Activated CD4-positive, alpha-beta T cell treated with anti-CD3 and anti-CD28 coated beads for 36 hours (primary cell): ENCODE data around the gene CTSZ. TPM values are rescaled to one million over a fixed set of nuclear protein-coding genes. Genes with fewer than 3 reads are reported as not detected.

Source experiments
- ATAC-seq: fragments of 200-7000 bp; cut with Tn5 transposase; one replicate; pipeline ENCODE4 v1.10.0; 2021; ENCODE audit warnings: mild to moderate bottlenecking, moderate library complexity
- CTCF ChIA-PET: fragments of 350-600 bp; sonication (Branson Sonifier 250); formaldehyde crosslinking; loops from one replicate; lab custom pipeline; 2021; ENCODE audit warnings: antibody characterized with exemption; lab: Charles Lee
- POLR2A ChIA-PET: fragments of 350-600 bp; sonication (Branson Sonifier 250); formaldehyde crosslinking; loops from one replicate; lab custom pipeline; 2021; ENCODE audit warnings: antibody characterized with exemption, inconsistent platforms; lab: Charles Lee
- DNase-seq: peaks from one replicate; pipeline ENCODE4 v3.0.0-alpha.2; 2020
- H3K27ac Mint-ChIP-seq: one replicate; pipeline ENCODE4 v1.8.0; 2021; ENCODE audit warnings: mixed read lengths
- H3K27me3 Mint-ChIP-seq: one replicate; pipeline ENCODE4 v1.8.0; 2021; ENCODE audit warnings: mixed read lengths
- H3K36me3 Mint-ChIP-seq: one replicate; pipeline ENCODE4 v1.8.0; 2021; ENCODE audit warnings: low read depth, mixed read lengths
- H3K4me1 Mint-ChIP-seq: one replicate; pipeline ENCODE4 v1.8.0; 2021; ENCODE audit warnings: mixed read lengths
- H3K4me3 Mint-ChIP-seq: one replicate; pipeline ENCODE4 v1.8.0; 2021; ENCODE audit warnings: mild to moderate bottlenecking, moderate library complexity, mixed read lengths
- H3K9me3 Mint-ChIP-seq: one replicate; pipeline ENCODE4 v1.8.0; 2021; ENCODE audit warnings: low read depth, mixed read lengths
- intact Hi-C, 2 experiments: fragments of 100-400 bp; cut with DNase I in 1 of 2; cut with micrococcal nuclease in 1 of 2; formaldehyde crosslinking; loops; one replicate each; pipeline versions ENCODE4 v1.14.2 to v1.15.1; 2022 to 2024; cut with DNase I, micrococcal nuclease
- total RNA-seq, 2 experiments: library from RNA; stranded (reverse); gene quantifications; one replicate each; pipeline ENCODE4 v1.2.3, GENCODE V29; 2021

Gene CTSZ
- total RNA-seq, 2 experiments from 2014 or later: 26.6 to 29.4 TPM

GRCh38 chr20:58995461-58996225, 11.4 kb downstream of the CTSZ start:
- POLR2A ChIA-PET: no interaction called here
- Mint-ChIP-seq H3K36me3 (peaks cover 63% of the 10 kb centered on the region), H3K27ac (peak overlapping the region; percentile 53), H3K27me3 (no peaks in the 10 kb centered on the region), H3K9me3 (no peaks in the 10 kb centered on the region), H3K4me3 (no peak overlapping the region), H3K4me1 (peaks cover 4% of the 10 kb centered on the region)
- no peak for ATAC-seq
- intact Hi-C loops: no loop called here
- CTCF ChIA-PET: interaction anchor here (0.6 to 1.5 kb wide), 3 partner anchors 13 to 151 kb away, joined by 3 to 5 read pairs (median 3); no protein-coding TSS in a partner anchor
- DNase-seq: no peak

- Mint-ChIP-seq H3K36me3 (peaks cover 71% of the 10 kb centered on the region), H3K9me3 (no peaks in the 10 kb centered on the region), H3K4me1 (peaks cover 4% of the 10 kb centered on the region), H3K27me3 (no peaks in the 10 kb centered on the region), H3K4me3 (no peak overlapping the region), H3K27ac (peak overlapping the region; percentile 53)
- ATAC-seq (no peak), DNase-seq (no peak)
- POLR2A ChIA-PET: interaction anchor here (0.6 to 0.9 kb wide), 2 partner anchors 14 to 436 kb away, joined by 3 to 12 read pairs; no protein-coding TSS in a partner anchor
- CTCF ChIA-PET: interaction anchor here (1.3 kb wide), 1 partner anchor 10 kb away, joined by 3 read pairs; no protein-coding TSS in a partner anchor
- intact Hi-C loops: no loop called here
These were observed 12.5 kb downstream of the CTSZ start for GRCh38 chr20:58994390-58995159.

- DNase-seq: no peak
- no peaks in the 10 kb centered on the region for H3K27me3 Mint-ChIP-seq
- H3K27ac Mint-ChIP-seq: peak overlapping the region; percentile 25
- H3K4me1 Mint-ChIP-seq: peaks cover 4% of the 10 kb centered on the region
- no peak overlapping the region for H3K4me3 Mint-ChIP-seq
- ATAC-seq: no peak
- ChIA-PET POLR2A (interaction anchor here (0.6 to 0.9 kb wide), 2 partner anchors 15 to 437 kb away, joined by 3 to 12 read pairs; no protein-coding TSS in a partner anchor), CTCF (interaction anchor here (0.7 to 1.3 kb wide), 3 partner anchors 9 to 228 kb away, joined by 3 to 4 read pairs (median 4); no protein-coding TSS in a partner anchor)
- no peaks in the 10 kb centered on the region for H3K9me3 Mint-ChIP-seq
- peaks cover 78% of the 10 kb centered on the region for H3K36me3 Mint-ChIP-seq
- intact Hi-C loops: no loop called here
These were observed 13.5 kb downstream of the CTSZ start for GRCh38 chr20:58993332-58994248.

- DNase-seq (no peak), ATAC-seq (no peak)
- Mint-ChIP-seq H3K36me3 (peaks cover 83% of the 10 kb centered on the region), H3K4me1 (peaks cover 4% of the 10 kb centered on the region), H3K27me3 (no peaks in the 10 kb centered on the region), H3K27ac (peak overlapping the region; percentile 13), H3K4me3 (no peak overlapping the region), H3K9me3 (no peaks in the 10 kb centered on the region)
- intact Hi-C loops: no loop called here
- ChIA-PET POLR2A (no interaction called here), CTCF (interaction anchor here (0.6 to 1.0 kb wide), 3 partner anchors 11 to 1255 kb away, joined by 3 to 4 read pairs (median 4); no protein-coding TSS in a partner anchor)
These were observed 14.1 kb downstream of the CTSZ start for GRCh38 chr20:58992911-58993310.

- DNase-seq (no peak), ATAC-seq (no peak)
- H3K27me3 Mint-ChIP-seq: no peaks in the 10 kb centered on the region
- CTCF ChIA-PET: interaction anchor here (0.6 to 0.9 kb wide), 2 partner anchors 43 to 125 kb away, joined by 3 read pairs; no protein-coding TSS in a partner anchor
- H3K36me3 Mint-ChIP-seq: peaks cover 84% of the 10 kb centered on the region
- POLR2A ChIA-PET: interaction anchor here (0.5 kb wide), 1 partner anchor 244 kb away, joined by 3 read pairs; no protein-coding TSS in a partner anchor
- H3K4me3 Mint-ChIP-seq: no peak overlapping the region
- peaks cover 11% of the 10 kb centered on the region for H3K4me1 Mint-ChIP-seq
- intact Hi-C loops: no loop called here
- no peaks in the 10 kb centered on the region for H3K9me3 Mint-ChIP-seq
- peak overlapping the region; percentile 40 for H3K27ac Mint-ChIP-seq
These were observed 15.3 kb downstream of the CTSZ start for GRCh38 chr20:58991715-58992114.

GRCh38 chr20:58990651-58991445, 16.2 kb downstream of the CTSZ start:
- DNase-seq (no peak), ATAC-seq (no peak)
- Mint-ChIP-seq H3K9me3 (no peaks in the 10 kb centered on the region), H3K36me3 (peaks cover 81% of the 10 kb centered on the region), H3K27ac (peak overlapping the region; percentile 58), H3K4me1 (peaks cover 18% of the 10 kb centered on the region), H3K27me3 (no peaks in the 10 kb centered on the region), H3K4me3 (no peak overlapping the region)
- ChIA-PET CTCF (no interaction called here), POLR2A (interaction anchor here (0.6 to 0.7 kb wide), 2 partner anchors 68 to 72 kb away, joined by 3 to 4 read pairs; no protein-coding TSS in a partner anchor)
- intact Hi-C loops: no loop called here

- no peak for ATAC-seq
- DNase-seq: no peak
- ChIA-PET POLR2A (no interaction called here), CTCF (interaction anchor here (0.8 to 1.0 kb wide), 2 partner anchors 84 to 384 kb away, joined by 3 read pairs; no protein-coding TSS in a partner anchor)
- peak overlapping the region; percentile 23 for H3K27ac Mint-ChIP-seq
- H3K4me1 Mint-ChIP-seq: peaks cover 29% of the 10 kb centered on the region
- H3K4me3 Mint-ChIP-seq: no peak overlapping the region
- H3K36me3 Mint-ChIP-seq: peaks cover 76% of the 10 kb centered on the region
- intact Hi-C loops: no loop called here
- no peaks in the 10 kb centered on the region for H3K9me3 Mint-ChIP-seq
- H3K27me3 Mint-ChIP-seq: no peaks in the 10 kb centered on the region
These were observed 17.9 kb downstream of the CTSZ start for GRCh38 chr20:58989196-58989595.

GRCh38 chr20:58988565-58988882, 18.5 kb downstream of the CTSZ start:
- H3K4me1 Mint-ChIP-seq: peaks cover 34% of the 10 kb centered on the region
- POLR2A ChIA-PET: no interaction called here
- intact Hi-C loops: no loop called here
- peaks cover 77% of the 10 kb centered on the region for H3K36me3 Mint-ChIP-seq
- H3K27ac Mint-ChIP-seq: peak overlapping the region; percentile 23
- H3K4me3 Mint-ChIP-seq: no peak overlapping the region
- no peak for ATAC-seq
- CTCF ChIA-PET: interaction anchor here (0.6 kb wide), 2 partner anchors 79 to 235 kb away, joined by 3 to 4 read pairs; no protein-coding TSS in a partner anchor
- no peak for DNase-seq
- no peaks in the 10 kb centered on the region for H3K9me3 Mint-ChIP-seq
- no peaks in the 10 kb centered on the region for H3K27me3 Mint-ChIP-seq

- no peak for DNase-seq
- POLR2A ChIA-PET: no interaction called here
These were observed 19.1 kb downstream of the CTSZ start for GRCh38 chr20:58987790-58988564.

More at GRCh38 chr20:58987790-58988564, 19.1 kb downstream of the CTSZ start:
- intact Hi-C loops: no loop called here
- H3K4me3 Mint-ChIP-seq: no peak overlapping the region
- H3K36me3 Mint-ChIP-seq: peaks cover 74% of the 10 kb centered on the region
- CTCF ChIA-PET: interaction anchor here (0.6 kb wide), 2 partner anchors 79 to 236 kb away, joined by 3 to 4 read pairs; no protein-coding TSS in a partner anchor
- no peaks in the 10 kb centered on the region for H3K27me3 Mint-ChIP-seq
- H3K27ac Mint-ChIP-seq: no peak overlapping the region
- H3K9me3 Mint-ChIP-seq: no peaks in the 10 kb centered on the region
- ATAC-seq: no peak
- peaks cover 37% of the 10 kb centered on the region for H3K4me1 Mint-ChIP-seq
